ENCODE results near the gene ADCY5.

The ADCY5 gene

GRCh38 chr3:123313889-123314288, 135.0 kb downstream of the ADCY5 start:
- Histone ChIP-seq H2AFZ (ENCODE audit: low read length) (no peak overlapping the region), H3K4me1 (ENCODE audit: insufficient read depth, low read length, severe bottlenecking) (no peaks in the 10 kb centered on the region)
- TF ChIP-seq CTCF (IDR thresholded peaks at IDR 0.05; ENCODE audit: low read length), result no peak

GRCh38 chr3:123312331-123313265, 136.3 kb downstream of the ADCY5 start:
- Histone ChIP-seq H3K4me1 (ENCODE audit: insufficient read depth, low read length, severe bottlenecking) (no peaks in the 10 kb centered on the region), H3K27me3 (ENCODE audit: insufficient read depth, low read length) (no peaks in the 10 kb centered on the region), H3K36me3 (ENCODE audit: insufficient read depth, low read length) (no peaks in the 10 kb centered on the region), H3K9me3 (ENCODE audit: low read length) (no peaks in the 10 kb centered on the region), H3K4me3 (ENCODE audit: low read depth, low read length, poor library complexity, severe bottlenecking) (no peak overlapping the region), H2AFZ (ENCODE audit: low read length) (no peak overlapping the region), H3K9me2 (ENCODE audit: low read depth, low read length) (no peaks in the 10 kb centered on the region), H3K9ac (ENCODE audit: low read length) (no peak overlapping the region), H4K20me1 (ENCODE audit: insufficient read depth, low read length) (no peaks in the 10 kb centered on the region), H3K27ac (ENCODE audit: low read depth, low read length, poor library complexity, severe bottlenecking) (no peak overlapping the region), H3F3A (ENCODE audit: insufficient read depth, low read length) (no peaks in the 10 kb centered on the region), H3K79me2 (ENCODE audit: insufficient read depth, low read length) (no peaks in the 10 kb centered on the region), H3K4me2 (ENCODE audit: low read length) (no peak overlapping the region)
- TF ChIP-seq CTCF (IDR thresholded peaks at IDR 0.05; ENCODE audit: low read length) (no peak), EZH2 (IDR thresholded peaks at IDR 0.05; ENCODE audit: borderline replicate concordance, low read length) (no peak)

More at GRCh38 chr3:123313889-123314288, 135.0 kb downstream of the ADCY5 start:
- H3K79me2 ChIP-seq (ENCODE audit: insufficient read depth, low read length), result no peaks in the 10 kb centered on the region
- H3K4me3 ChIP-seq (ENCODE audit: low read depth, low read length, poor library complexity, severe bottlenecking), result no peak overlapping the region
- H3K27me3 ChIP-seq (ENCODE audit: insufficient read depth, low read length), result 0 out of 2 replicates have a peak, but pooled peaks cover 4% of the 10 kb centered on the region
- H3K9me2 ChIP-seq (ENCODE audit: low read depth, low read length), result no peaks in the 10 kb centered on the region
- H3K27ac ChIP-seq (ENCODE audit: low read depth, low read length, poor library complexity, severe bottlenecking), result no peak overlapping the region
- H3K4me2 ChIP-seq (ENCODE audit: low read length), result no peak overlapping the region
- H3K36me3 ChIP-seq (ENCODE audit: insufficient read depth, low read length), result no peaks in the 10 kb centered on the region
- no peaks in the 10 kb centered on the region for H4K20me1 ChIP-seq (ENCODE audit: insufficient read depth, low read length)
- no peak overlapping the region for H3K9ac ChIP-seq (ENCODE audit: low read length)
- H3F3A ChIP-seq (ENCODE audit: insufficient read depth, low read length), result no peaks in the 10 kb centered on the region
- H3K9me3 ChIP-seq (ENCODE audit: low read length), result no peaks in the 10 kb centered on the region

GRCh38 chr3:123311201-123311600, 137.7 kb downstream of the ADCY5 start:
- Histone ChIP-seq H4K20me1 (ENCODE audit: insufficient read depth, low read length) (no peaks in the 10 kb centered on the region), H3K4me3 (ENCODE audit: low read depth, low read length, poor library complexity, severe bottlenecking) (no peak overlapping the region), H3F3A (ENCODE audit: insufficient read depth, low read length) (no peaks in the 10 kb centered on the region), H3K9me3 (ENCODE audit: low read length) (no peaks in the 10 kb centered on the region), H3K9me2 (ENCODE audit: low read depth, low read length) (no peaks in the 10 kb centered on the region), H3K4me1 (ENCODE audit: insufficient read depth, low read length, severe bottlenecking) (no peaks in the 10 kb centered on the region), H3K4me2 (ENCODE audit: low read length) (no peak overlapping the region), H3K36me3 (ENCODE audit: insufficient read depth, low read length) (no peaks in the 10 kb centered on the region), H3K27ac (ENCODE audit: low read depth, low read length, poor library complexity, severe bottlenecking) (no peak overlapping the region), H3K9ac (ENCODE audit: low read length) (no peak overlapping the region), H2AFZ (ENCODE audit: low read length) (no peak overlapping the region), H3K27me3 (ENCODE audit: insufficient read depth, low read length) (no peaks in the 10 kb centered on the region), H3K79me2 (ENCODE audit: insufficient read depth, low read length) (no peaks in the 10 kb centered on the region)
- TF ChIP-seq EZH2 (IDR thresholded peaks at IDR 0.05; ENCODE audit: borderline replicate concordance, low read length) (no peak), CTCF (IDR thresholded peaks at IDR 0.05; ENCODE audit: low read length) (no peak)

All from OCI-LY1 (cell line).